ENCODE data around the gene UQCC5.

DNA sequence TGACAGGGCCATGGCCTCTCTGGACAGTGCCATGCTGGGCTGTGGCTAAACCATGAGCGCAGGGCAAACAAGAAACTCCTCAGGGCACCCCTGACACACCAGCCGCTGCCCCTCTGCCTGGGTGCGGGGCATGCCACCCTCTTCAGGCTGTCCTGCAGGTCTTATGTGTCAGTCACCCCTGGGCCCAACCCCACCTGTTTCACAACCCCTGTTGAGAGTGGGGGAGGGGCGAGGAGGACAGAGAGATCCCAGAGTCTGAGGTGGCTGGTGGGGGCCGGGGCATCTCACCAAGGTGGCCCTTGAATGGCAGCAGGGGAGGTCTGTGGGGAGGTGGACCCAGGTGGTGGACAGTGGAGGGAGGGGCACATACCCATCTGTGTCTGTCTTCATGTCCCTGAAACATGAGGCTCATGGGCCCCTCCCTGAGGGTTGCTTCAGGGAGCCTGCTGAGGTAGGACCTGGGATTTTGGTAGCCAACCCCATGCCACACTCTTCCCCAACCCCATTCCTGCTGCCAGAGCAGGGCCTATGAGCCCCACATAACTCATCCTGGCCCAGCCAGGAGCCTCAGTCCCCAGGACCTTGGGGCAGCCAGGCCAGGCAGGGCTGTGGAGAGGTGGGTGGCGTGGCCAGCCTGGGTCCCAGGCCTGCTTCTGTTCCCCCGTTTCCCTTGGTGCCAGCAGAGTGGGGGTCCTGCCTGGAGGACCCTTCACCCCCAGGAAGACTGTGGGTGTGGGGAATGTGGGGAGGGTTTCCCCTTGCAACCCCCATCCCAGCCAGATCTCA is 43.0 kb upstream of the UQCC5 start:
- TF ChIP-seq FOXP2 (optimal IDR thresholded peaks at IDR 0.05; ENCODE audit: borderline replicate concordance, extremely low read depth, extremely low read length, insufficient read depth) (no peak), POLR2AphosphoS5 (IDR thresholded peaks at IDR 0.05; ENCODE audit: low read depth, low read length) (no peak)
- TF ChIP-seq, protein P1, sequence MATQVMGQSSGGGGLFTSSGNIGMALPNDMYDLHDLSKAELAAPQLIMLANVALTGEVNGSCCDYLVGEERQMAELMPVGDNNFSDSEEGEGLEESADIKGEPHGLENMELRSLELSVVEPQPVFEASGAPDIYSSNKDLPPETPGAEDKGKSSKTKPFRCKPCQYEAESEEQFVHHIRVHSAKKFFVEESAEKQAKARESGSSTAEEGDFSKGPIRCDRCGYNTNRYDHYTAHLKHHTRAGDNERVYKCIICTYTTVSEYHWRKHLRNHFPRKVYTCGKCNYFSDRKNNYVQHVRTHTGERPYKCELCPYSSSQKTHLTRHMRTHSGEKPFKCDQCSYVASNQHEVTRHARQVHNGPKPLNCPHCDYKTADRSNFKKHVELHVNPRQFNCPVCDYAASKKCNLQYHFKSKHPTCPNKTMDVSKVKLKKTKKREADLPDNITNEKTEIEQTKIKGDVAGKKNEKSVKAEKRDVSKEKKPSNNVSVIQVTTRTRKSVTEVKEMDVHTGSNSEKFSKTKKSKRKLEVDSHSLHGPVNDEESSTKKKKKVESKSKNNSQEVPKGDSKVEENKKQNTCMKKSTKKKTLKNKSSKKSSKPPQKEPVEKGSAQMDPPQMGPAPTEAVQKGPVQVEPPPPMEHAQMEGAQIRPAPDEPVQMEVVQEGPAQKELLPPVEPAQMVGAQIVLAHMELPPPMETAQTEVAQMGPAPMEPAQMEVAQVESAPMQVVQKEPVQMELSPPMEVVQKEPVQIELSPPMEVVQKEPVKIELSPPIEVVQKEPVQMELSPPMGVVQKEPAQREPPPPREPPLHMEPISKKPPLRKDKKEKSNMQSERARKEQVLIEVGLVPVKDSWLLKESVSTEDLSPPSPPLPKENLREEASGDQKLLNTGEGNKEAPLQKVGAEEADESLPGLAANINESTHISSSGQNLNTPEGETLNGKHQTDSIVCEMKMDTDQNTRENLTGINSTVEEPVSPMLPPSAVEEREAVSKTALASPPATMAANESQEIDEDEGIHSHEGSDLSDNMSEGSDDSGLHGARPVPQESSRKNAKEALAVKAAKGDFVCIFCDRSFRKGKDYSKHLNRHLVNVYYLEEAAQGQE (IDR thresholded peaks at IDR 0.05; ENCODE audit: insufficient read depth in 1 of 2, low read depth in 2 of 2, low read length in 2 of 2) = no peak
